ENCODE data around the gene GSC2. TPM values are rescaled to one million over a fixed set of nuclear protein-coding genes. Genes with fewer than 3 reads are reported as not detected.

Gene GSC2
- total and polyA plus RNA-seq, 2 of the 8 experiments (the other 6 are each of a cell fraction or from before 2014, with no cell fraction given): 0.17 to 0.48 TPM

DNA sequence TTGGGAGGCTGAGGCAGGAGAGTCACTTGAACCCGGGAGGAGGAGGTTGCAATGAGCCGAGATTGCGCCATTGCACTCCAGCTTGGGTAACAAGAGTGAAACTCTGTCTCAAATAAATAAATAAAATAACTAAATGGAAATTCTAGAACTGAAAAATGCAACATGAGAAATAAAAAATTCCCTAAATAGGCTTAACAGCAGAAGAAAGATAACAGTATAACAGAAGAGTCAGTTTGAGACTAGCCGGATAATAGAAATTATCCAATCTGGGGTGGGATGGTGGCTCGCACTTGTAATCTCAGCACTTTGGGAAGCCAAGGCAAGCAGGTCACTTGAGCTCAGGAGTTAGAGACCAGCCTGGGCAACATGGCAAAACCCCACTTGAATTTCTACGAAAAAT, 14.3 kb upstream of the GSC2 start:
- H2AK5ac ChIP-seq (ENCODE audit: low read depth, low read length): no peak overlapping the region
- no peak overlapping the region for H3K9ac ChIP-seq (replicated peaks in 1 of 4; ENCODE audit: extremely low read depth in 1 of 4, low read depth in 3 of 4, low read length in 3 of 4)
- no peak for DNase-seq (ENCODE audit: low read depth in 1 of 2, low spot score in 2 of 2)
- H2AFZ ChIP-seq (ENCODE audit: low read length): no peak overlapping the region
- TF ChIP-seq NRF1 (IDR thresholded peaks at IDR 0.05; ENCODE audit: low read depth, low read length): no peak
- TF ChIP-seq, protein P1, sequence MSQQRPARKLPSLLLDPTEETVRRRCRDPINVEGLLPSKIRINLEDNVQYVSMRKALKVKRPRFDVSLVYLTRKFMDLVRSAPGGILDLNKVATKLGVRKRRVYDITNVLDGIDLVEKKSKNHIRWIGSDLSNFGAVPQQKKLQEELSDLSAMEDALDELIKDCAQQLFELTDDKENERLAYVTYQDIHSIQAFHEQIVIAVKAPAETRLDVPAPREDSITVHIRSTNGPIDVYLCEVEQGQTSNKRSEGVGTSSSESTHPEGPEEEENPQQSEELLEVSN (IDR thresholded peaks at IDR 0.05): no peak
- TF ChIP-seq ASH2L (IDR thresholded peaks at IDR 0.05; ENCODE audit: low read length): no peak
- no peak for TF ChIP-seq SIX5 (IDR thresholded peaks at IDR 0.05; ENCODE audit: low read depth, low read length)
- no peak for TF ChIP-seq EP300 (IDR thresholded peaks at IDR 0.05; ENCODE audit: borderline replicate concordance in 1 of 2, low read depth in 2 of 2, low read length in 2 of 2)
- no peak for TF ChIP-seq SRF (IDR thresholded peaks at IDR 0.05; ENCODE audit: low read depth, low read length)
- TF ChIP-seq SP1 (IDR thresholded peaks at IDR 0.05; ENCODE audit: low read depth, low read length): no peak
- no peak for TF ChIP-seq CTBP2 (IDR thresholded peaks at IDR 0.05; ENCODE audit: borderline replicate concordance, insufficient read depth, insufficient read length, low read length)
- TF ChIP-seq, protein P2, sequence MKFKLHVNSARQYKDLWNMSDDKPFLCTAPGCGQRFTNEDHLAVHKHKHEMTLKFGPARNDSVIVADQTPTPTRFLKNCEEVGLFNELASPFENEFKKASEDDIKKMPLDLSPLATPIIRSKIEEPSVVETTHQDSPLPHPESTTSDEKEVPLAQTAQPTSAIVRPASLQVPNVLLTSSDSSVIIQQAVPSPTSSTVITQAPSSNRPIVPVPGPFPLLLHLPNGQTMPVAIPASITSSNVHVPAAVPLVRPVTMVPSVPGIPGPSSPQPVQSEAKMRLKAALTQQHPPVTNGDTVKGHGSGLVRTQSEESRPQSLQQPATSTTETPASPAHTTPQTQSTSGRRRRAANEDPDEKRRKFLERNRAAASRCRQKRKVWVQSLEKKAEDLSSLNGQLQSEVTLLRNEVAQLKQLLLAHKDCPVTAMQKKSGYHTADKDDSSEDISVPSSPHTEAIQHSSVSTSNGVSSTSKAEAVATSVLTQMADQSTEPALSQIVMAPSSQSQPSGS (IDR thresholded peaks at IDR 0.05; ENCODE audit: low read length): no peak
- no peak for TF ChIP-seq RBBP5 (IDR thresholded peaks at IDR 0.05; ENCODE audit: borderline replicate concordance, low read depth, low read length)
- TF ChIP-seq NANOG (IDR thresholded peaks at IDR 0.05; ENCODE audit: insufficient read depth, low read depth, low read length, poor library complexity, severe bottlenecking): no peak
- TF ChIP-seq TEAD4 (IDR thresholded peaks at IDR 0.05; ENCODE audit: low read depth, low read length): no peak
- H3K4me2 ChIP-seq (ENCODE audit: insufficient read depth in 1 of 2, low read depth in 2 of 2, low read length in 2 of 2): no peak overlapping the region
- no peaks in the 10 kb centered on the region for H3K9me3 ChIP-seq (ENCODE audit: insufficient read depth in 2 of 2, low read depth in 1 of 2, low read length in 1 of 2)
- no peaks in the 10 kb centered on the region for H3K79me1 ChIP-seq (ENCODE audit: low read depth, low read length)
- H2BK15ac ChIP-seq (ENCODE audit: low read length): no peak overlapping the region
- no peak overlapping the region for H2BK12ac ChIP-seq (ENCODE audit: low read depth, low read length)
- H3K27ac ChIP-seq (ENCODE audit: low read depth, low read length): no peak overlapping the region
- no peak overlapping the region for H2BK20ac ChIP-seq (ENCODE audit: low read length)
- peaks cover 0 to 4% (median 2%) of the 10 kb centered on the region in 4 experiments; a peak in 4 of 7 replicates for H3K4me1 ChIP-seq (replicated peaks in 1 of 4; ENCODE audit: control insufficient read depth in 3 of 4, insufficient read depth in 4 of 4, low read length in 3 of 4)
- no peak overlapping the region for H3K4me3 ChIP-seq (ENCODE audit: extremely low read depth in 1 of 4, insufficient read depth in 2 of 4, low read depth in 3 of 4, low read length in 4 of 4)
- 92% methylated on average over 6 of the region's 6 CpGs; no CpG with 5 or more reads in 1 of the 2 experiments for WGBS, 2 experiments (ENCODE audit: extremely low coverage in 1 of 2, insufficient coverage in 1 of 2, insufficient read length in 1 of 2, insufficient replicate concordance in 2 of 2, low coverage in 1 of 2, low lambda C conversion rate in 2 of 2, missing lambda C conversion rate in 1 of 2)
- CTCF ChIA-PET (ENCODE audit: partially characterized antibody): no interaction called here
- no peaks in the 10 kb centered on the region for H3K79me2 ChIP-seq (ENCODE audit: control insufficient read depth in 1 of 2, insufficient read depth in 2 of 2, low read length in 2 of 2)
- H3K27me3 ChIP-seq (replicated peaks in 1 of 4; ENCODE audit: control insufficient read depth in 3 of 4, extremely low read depth in 1 of 4, insufficient read depth in 3 of 4, low read length in 3 of 4): peaks cover 9 to 29% (median 23%) of the 10 kb centered on the region in 4 experiments
- H3K23ac ChIP-seq (ENCODE audit: insufficient read length): no peak overlapping the region
- H3K14ac ChIP-seq (ENCODE audit: insufficient read length): no peak overlapping the region
- H2BK120ac ChIP-seq (replicated peaks; ENCODE audit: low read depth, low read length): no peak overlapping the region
- no peak overlapping the region for H4K8ac ChIP-seq (ENCODE audit: extremely low read depth, insufficient read depth, low read length)
- no peak overlapping the region for H3K4ac ChIP-seq (replicated peaks; ENCODE audit: insufficient read length, low read depth, low read length)
- no peak overlapping the region for H4K5ac ChIP-seq (ENCODE audit: insufficient read length, low read depth, low read length)
- no peaks in the 10 kb centered on the region for H3K36me3 ChIP-seq (ENCODE audit: control insufficient read depth in 2 of 4, insufficient read depth in 4 of 4, low read length in 3 of 4)
- H3K56ac ChIP-seq (replicated peaks; ENCODE audit: insufficient read length, low read depth, low read length): no peak overlapping the region
- H3K23me2 ChIP-seq (ENCODE audit: low read depth, low read length): no peaks in the 10 kb centered on the region; the same call in 1 of the 2 replicates
- no peak for FAIRE-seq
- no peak overlapping the region for H4K91ac ChIP-seq (replicated peaks; ENCODE audit: insufficient read length, low read length)
- no peak overlapping the region for H3K18ac ChIP-seq (ENCODE audit: extremely low read depth, low read length)
- POLR2A ChIA-PET (ENCODE audit: partially characterized antibody): no interaction called here
- H4K20me1 ChIP-seq (replicated peaks in 1 of 2; ENCODE audit: control insufficient read depth in 1 of 2, insufficient read depth in 2 of 2, low read length in 2 of 2): no peaks in the 10 kb centered on the region
- H2BK5ac ChIP-seq (ENCODE audit: low read depth, low read length): no peak overlapping the region

Data from H1 (cell line).